COR-L47 (cell line): ENCODE results near the gene ZNF618.

Experiments
- DNase-seq: peaks from one replicate; lab custom pipeline; 2025; lab: John Stamatoyannopoulos, UW

The ZNF618 gene

GRCh38 chr9:113958556-113958955 is 82.4 kb downstream of the ZNF618 start:
- no peak for DNase-seq

- DNase-seq = no peak
Observed at GRCh38 chr9:113960768-113961167, 84.7 kb downstream of the ZNF618 start.

GRCh38 chr9:113962396-113962795 is 86.3 kb downstream of the ZNF618 start:
- no peak for DNase-seq

- DNase-seq = no peak
Observed at GRCh38 chr9:113963017-113963620, 87.0 kb downstream of the ZNF618 start.

- no peak for DNase-seq
Observed at GRCh38 chr9:113963696-113964494, 87.8 kb downstream of the ZNF618 start.

GRCh38 chr9:113964495-113965170 is 88.5 kb downstream of the ZNF618 start:
- no peak for DNase-seq

- DNase-seq = no peak
Observed at GRCh38 chr9:113966394-113966793, 90.3 kb downstream of the ZNF618 start.

GRCh38 chr9:113967380-113967779 is 91.3 kb downstream of the ZNF618 start:
- no peak for DNase-seq

- no peak for DNase-seq
Observed at GRCh38 chr9:113969343-113969742, 93.2 kb downstream of the ZNF618 start.

- no peak for DNase-seq
Observed at GRCh38 chr9:113973226-113973625, 97.1 kb downstream of the ZNF618 start.

GRCh38 chr9:113973963-113974413 is 97.9 kb downstream of the ZNF618 start:
- no peak for DNase-seq

GRCh38 chr9:113976915-113977314 is 100.8 kb downstream of the ZNF618 start:
- no peak for DNase-seq

GRCh38 chr9:113978725-113979342 is 102.7 kb downstream of the ZNF618 start:
- DNase-seq = no peak

- no peak for DNase-seq
Observed at GRCh38 chr9:113979343-113980127, 103.4 kb downstream of the ZNF618 start.

GRCh38 chr9:113984639-113985380 is 108.7 kb downstream of the ZNF618 start:
- no peak for DNase-seq

GRCh38 chr9:113985968-113986585 is 110.0 kb downstream of the ZNF618 start:
- DNase-seq = no peak

GRCh38 chr9:113986931-113987330 is 110.8 kb downstream of the ZNF618 start:
- DNase-seq = no peak

GRCh38 chr9:113987526-113987925 is 111.4 kb downstream of the ZNF618 start:
- no peak for DNase-seq

- DNase-seq = no peak
Observed at GRCh38 chr9:113988385-113989016, 112.4 kb downstream of the ZNF618 start.
